GM19023 (cell line): Measurements from ENCODE around the gene MYO5B.

Experiments used
- ATAC-seq: cut with Tn5 transposase; IDR thresholded peaks from one replicate; pipeline ENCODE4 v1.9.1; 2021; ENCODE audit warnings: mild to moderate bottlenecking, moderate library complexity; ENCODE audit not compliant: unreplicated experiment

The MYO5B gene

DNA sequence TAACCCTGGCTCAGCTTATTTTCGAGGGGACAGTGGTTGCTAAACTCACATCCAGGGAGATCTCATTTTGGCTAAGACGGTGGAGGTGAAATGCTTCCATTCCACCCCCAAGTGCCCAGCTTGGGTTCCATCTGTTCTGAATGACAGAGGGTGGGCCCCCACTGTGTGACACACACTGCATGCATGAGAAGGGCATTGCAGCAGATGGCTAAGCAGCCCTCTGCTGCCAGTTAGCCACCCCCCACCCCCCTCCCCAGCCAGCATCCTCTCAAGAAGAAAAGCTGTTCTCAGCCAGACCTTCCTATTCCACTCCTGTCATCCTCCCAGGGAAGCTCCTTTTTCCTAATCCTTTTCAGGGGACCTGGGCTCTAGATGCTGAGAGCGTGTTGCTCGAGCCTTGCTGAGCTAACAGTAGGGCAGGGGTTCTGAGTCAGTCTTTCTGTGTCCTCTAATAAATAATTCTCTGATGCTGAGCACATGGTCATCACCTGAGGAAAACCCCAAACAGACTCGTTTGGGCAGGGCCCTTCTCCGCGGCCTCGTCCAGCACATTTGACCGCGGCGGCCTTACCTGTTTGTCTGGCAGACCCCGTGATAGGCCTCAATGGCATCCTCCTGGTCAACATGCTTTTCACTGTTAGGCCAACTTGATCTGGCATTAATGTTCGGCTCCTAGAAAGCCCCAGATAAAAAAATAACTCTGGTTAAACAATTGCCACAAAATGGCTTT, 332.1 kb downstream of the MYO5B start:
- no peak for ATAC-seq

DNA sequence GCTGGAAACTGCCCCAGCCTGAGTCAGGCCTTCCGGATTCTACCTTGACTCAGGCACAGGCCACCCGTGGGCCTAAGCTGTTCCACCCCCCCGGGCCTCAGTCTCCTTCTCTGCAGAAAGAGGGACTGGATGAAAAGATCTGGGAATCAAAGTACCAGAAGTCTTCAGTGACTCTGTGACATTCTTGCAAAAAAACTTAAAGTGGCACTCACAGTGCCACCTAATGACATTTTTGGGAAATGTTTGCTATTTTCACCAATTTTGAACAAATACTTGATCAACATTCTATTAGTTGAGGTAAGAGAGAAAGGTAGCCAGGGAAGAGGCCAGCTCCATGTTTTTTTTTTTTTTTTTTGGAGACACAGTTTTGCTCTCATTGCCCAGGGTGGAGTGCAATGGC, 333.3 kb downstream of the MYO5B start:
- ATAC-seq: no peak

DNA sequence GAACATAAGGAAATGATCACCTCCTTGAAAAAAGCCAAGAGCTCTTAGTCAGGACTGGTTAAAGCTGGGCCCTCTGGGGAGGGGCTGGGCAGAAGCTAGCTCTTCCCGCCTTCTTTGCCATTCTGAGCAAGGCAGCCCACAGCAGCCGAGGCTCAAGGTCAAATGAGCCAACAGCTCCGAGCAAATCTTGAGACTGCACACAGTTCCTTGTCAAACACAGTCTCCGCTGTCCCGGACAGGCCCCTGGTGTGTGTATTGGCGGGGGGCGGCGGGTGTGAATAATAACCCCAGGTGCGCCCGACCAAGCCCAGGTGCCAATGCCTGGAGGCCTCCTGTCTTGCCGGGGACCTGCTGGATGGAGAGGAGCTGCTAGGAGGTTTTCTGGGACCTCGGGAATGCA, 335.2 kb downstream of the MYO5B start:
- ATAC-seq: no peak

DNA sequence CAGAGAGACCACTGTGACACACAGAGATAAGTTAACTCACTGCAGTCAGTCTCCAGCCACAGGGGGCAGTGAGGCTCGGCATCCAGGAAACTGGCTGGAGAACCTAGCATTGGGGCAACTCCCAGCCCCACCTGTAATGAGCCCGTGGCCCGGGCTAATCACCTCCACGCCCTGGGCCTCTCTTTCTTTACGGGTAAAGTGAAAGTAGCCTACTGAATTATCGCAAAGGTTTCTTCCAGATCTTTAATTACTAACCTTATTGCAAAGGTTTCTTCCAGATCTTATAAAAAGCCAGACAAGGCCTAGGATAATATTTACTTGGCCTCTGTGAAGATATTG, 336.0 kb downstream of the MYO5B start:
- no peak for ATAC-seq

DNA sequence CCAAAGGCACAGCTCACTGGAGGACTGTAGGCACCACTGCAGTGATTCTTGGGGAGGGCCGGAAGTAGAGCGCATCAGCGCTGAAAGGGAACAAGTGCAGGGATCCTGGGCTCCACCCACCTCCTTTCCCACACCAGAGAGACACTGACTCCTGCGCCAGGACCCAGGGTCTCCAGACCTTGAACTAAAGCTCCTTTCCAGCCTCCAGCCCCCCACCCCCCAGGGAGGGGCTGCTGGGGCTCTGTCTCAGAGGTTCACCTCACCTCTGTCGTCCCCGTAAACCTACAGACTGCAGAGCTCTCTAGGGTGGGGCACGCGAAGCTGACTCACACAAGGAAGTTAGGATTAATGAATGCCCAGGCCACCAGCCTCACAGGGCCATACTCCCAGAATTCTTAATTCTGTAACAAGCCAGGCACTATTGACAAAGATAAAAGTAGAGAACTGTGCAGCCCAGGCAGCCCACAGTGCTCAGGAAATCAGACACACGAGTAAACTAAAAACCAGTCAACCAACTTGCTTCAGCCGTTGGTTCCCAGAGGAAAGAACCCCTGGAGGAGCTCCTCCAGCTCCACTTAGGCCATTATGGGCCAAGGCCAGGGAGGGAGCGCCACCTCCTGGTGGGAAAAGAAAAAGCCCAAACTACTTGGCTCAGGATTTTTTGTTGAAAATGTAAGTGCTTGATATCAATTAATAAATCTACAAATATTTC, 336.5 kb downstream of the MYO5B start:
- ATAC-seq: no peak

DNA sequence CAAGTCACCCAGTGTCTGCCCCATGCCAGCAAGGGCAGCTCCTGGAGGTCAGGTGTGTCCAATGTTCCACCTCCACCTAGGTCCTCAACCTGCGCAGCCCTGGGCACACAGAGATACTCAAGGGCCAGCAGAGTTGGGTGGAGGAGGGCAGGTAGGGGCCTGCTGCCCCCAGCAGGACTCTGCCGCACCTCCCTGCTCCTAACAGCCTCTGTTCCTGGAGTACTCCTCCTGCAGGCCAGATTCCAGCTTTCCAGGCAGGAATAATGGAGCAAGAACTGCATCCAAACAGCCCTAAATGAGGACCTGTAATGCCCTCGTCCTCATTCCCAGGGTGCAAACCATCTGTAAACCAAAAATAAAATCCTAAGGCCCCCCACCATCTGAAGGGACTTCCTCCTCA, 337.2 kb downstream of the MYO5B start:
- no peak for ATAC-seq

DNA sequence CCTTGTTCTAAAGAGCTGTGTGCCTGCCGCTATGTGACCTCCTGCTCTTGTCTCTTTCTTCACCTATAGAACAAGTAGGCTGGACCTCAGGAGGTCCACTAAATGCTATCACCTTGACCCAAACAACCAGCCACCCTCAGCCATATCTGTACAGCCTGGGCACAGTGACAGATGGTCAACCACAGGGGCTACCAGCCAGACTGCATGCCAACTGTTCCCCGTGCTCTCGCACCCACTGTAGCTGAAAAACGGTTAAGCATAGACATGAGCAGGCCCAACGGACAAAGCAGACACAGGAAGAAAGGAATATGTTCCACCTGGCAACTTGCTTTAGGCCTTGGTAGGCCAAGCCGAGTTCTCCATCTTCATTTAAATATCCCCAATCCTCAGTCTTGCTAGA, 338.5 kb downstream of the MYO5B start:
- no peak for ATAC-seq

DNA sequence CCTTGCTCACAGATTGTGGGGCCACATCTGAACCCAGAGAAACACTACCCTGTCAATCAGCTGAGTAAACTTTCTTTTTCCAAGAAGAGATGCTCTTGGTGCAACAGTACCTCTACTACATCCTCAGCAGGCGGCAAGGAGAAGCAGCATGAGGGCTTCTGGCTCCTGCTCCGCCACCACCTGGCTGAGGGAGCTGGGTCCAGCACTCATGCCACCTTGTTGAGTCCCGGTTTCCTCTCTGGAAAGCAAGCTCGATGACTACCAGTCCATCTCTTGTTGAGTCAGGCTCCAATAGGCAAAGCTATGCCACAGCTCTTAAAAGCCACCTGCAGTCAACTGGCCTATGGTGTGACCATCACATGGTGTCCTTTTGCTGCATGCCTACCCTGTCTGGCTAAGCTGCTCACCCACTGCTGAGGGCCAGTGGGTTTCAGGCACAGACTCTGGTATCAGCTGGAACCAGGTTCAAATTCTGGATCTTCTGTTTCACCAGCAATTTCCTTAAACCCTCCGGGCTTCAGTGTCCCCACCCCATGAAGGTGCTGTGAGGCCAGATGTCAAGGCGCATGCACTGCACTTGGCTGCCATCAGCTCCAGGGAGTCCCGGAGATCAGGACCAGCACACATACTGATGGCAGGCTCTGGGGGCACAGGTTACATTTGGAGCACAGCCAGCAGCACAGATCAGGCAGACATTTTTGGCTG, 339.1 kb downstream of the MYO5B start:
- no peak for ATAC-seq

DNA sequence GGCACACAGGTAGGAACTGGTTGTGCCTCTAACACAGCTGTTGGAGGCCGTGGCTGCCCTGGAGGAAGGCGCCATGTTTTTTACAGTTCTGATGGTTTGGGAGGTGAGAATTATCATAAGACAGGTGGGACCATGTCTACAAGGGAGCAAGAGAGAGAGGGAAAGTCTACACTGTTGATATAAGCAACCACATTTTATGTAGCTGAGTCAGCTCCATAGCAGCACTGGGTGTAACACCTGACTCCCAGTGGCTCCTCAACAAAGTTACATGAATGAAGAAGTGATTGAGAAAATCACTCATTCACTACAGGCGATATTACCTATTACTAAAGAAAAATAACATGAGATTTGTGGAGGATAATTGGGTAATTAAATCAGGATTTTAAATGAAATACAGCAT, 340.3 kb downstream of the MYO5B start:
- ATAC-seq: no peak

DNA sequence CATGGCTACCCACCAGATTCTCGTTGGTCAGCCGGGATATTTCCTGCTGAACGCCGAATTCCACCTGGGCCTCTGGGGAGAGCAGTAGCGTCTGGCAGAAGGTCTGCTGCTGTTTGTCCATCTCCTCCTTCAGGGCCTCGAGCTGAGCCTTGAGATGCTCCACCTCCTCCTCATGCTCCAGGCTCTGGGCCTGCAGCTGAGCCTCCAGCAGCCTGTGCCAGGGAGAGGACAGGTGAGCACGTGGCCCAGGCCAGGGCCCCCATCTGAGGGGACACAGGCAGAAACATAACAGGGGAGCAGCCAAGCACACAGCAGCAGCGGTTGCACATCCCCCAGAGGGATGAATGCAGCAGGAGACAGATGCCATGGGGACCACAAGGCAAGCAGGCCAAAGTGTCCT, 341.5 kb downstream of the MYO5B start:
- ATAC-seq: no peak

DNA sequence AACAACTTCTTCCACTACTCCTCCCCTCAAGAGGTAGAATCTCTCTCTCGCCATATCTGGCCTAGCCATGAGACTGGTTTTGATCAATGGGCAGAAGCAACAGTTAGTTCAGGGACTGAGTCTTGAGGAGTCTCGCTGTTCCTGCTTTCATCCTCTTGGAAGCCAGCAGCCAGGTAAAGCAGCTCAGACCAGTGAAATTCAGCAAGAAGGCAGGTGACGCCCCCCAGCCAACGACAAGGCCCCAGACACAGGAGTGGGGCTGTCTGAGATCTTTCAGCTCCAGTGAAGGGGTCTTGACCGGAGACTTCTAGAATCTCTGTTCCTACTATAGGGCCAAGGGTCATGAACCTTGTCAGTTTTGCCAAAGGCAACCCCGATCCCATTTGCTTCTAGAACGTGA, 341.9 kb downstream of the MYO5B start:
- ATAC-seq: no peak

DNA sequence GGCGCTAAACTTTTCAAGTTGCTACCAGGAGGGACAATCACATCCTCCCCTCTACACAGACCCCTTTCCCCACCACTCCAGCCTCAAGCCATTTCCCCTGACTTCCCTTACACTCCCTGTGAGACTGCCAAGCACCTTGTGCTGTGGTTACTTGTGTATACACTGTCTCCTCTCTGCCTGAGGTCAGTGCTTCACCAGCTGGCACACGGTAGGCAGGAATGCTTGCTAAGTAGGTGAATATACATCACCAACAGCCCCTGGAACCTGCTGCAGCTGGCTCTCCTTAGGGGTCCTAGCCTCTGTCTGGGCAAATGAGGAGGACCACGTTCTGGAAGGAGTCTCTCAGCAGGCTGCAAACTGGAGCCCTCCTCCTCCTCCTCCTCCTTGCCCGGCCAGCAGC, 343.3 kb downstream of the MYO5B start:
- no peak for ATAC-seq

DNA sequence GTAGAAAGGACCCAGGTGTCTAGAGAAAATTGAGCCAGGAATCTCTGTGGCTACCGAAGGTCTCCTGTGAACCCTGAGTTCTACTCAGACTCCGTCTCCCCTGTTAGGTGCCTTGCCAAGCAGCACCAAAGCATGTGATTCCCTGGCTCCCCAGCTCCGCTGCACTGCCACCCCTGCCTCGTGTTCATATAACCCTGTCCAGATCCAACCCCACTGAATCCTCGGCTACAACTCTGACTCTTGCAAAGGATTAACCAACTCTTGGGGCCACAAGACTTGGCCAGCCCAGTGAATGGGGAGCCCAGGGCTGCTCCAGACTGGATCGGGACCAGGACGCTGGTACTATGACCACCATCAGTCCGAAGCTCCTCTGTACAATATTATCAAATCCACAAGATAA, 344.3 kb downstream of the MYO5B start:
- no peak for ATAC-seq

DNA sequence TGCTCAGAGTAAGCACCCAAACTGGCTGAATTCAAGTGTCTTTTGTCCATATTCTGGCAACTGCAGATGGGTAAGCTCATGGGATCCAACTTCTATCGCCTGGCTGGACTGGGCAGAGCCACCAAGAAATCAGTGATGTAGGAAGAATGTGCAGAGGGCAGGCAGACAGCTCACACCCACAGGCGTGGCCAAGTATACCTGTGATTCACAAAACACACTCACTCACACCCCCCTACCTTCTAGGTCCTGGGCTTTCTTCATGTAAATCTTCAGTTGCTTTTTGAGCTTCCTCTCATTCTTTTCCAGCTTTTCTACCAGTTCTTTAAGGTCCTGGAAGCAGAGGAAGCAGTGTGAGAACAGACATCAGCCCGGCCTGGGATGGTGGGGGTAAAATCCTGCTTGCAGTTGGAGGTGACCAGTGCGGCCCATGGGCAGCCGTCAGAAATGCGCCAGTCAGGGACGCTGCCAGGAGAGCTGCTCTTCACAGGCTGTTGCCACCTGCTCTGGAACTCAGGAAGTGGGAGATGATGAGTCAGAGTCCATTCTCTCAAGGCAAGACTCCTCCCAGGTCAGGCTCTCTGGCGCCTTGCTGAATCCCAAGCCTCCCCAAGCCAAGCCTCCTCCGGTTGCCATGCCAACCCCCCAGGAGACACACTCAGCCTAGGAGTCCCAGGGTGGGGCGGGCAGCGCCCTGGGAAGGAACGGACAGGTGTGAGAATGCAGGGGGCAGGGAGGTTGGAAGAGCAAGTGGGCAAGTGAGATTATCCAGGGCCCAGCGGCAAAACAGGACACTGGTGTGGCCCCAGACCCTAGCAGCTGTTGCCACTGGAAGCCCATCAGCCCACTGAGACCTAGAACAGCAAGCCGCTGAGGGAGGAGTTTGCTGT, 345.4 kb downstream of the MYO5B start:
- ATAC-seq: no peak

DNA sequence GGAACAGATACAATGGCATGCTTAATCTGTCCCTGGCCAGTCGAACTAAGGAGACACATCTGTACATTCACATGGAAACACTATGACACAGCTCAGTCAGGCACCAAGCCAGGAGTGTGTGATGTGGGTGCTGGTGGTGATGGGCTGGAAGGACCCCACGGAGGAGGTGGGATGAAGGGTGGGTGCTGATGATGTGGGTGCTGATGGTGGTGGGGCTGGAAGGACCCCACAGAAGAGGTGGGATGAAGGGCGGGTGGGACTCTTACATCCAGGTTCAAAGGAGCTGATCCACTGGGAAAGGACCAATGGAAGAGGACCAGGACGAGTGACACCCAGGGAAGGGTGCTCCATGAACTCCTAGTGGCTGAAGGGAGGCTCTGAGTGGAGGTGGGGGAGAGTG, 346.8 kb downstream of the MYO5B start:
- ATAC-seq: no peak

DNA sequence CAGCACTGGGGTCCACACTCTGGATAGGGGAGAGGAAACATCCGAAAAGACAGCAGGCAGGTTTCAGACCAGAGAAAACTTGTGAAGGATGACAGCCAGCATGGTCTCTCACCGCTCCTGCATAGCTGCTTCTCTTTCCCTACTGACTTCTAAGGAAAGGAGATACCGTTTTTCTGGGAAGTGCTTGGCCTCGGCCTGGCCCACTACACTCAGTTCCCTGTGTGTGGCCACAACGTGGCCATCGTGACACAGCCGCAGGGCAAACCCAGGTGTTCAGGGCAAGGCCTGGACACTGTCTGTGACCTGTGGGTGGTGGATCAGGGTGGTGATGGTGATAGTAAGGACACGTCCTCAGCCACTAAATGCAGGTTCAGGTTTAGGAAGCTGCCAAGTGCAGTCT, 347.4 kb downstream of the MYO5B start:
- no peak for ATAC-seq

DNA sequence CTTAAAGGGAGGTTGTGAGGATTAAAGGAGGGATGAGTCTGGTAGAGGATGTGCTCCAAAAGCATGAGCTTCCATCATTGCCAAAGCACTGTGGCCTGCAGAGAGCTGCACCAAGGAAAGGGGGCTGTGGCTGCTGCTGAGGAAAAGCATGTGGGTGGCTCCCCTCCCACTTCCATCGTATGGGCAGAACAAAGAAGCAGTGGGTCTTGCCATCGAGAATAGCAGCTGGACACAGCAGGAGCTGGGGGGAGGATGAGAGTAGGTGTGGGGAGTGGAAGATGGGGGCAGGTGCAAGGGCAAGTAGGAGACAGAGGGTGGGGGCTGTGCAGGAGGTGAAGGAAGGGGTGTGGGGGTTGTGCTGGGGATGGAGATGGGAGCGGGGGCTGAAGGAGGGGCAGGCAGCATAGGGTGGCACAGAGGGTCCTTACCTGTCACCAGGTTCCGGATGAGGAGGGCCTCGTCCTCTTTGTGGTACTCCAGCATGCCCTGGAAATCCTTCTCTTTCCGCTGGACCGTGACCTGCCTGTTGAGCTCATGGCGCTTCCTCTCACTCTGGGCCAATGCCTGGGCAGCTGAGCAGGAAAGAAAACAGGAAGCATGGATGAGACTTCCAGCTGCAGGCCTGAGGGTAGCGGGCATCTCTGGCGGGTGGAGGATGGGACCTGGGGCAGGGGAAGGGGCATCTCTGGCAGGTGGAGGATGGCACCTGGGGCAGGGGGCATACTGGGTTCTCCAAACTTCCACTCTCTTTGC, 348.1 kb downstream of the MYO5B start:
- ATAC-seq: no peak

DNA sequence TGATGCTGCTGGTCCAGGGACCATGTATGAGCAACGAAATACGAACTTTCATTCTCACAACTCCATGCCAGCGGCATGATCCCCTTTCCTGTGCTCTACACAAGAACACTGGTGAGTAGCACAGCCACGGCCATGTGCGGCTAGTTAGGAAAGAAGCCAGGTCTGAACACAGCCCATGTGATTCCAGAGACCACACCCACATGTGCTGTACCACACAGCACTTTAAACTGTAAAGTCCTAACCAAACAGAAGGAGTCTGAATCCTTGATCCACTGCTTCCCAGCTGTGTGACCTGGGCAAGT, 348.6 kb downstream of the MYO5B start:
- ATAC-seq: no peak

DNA sequence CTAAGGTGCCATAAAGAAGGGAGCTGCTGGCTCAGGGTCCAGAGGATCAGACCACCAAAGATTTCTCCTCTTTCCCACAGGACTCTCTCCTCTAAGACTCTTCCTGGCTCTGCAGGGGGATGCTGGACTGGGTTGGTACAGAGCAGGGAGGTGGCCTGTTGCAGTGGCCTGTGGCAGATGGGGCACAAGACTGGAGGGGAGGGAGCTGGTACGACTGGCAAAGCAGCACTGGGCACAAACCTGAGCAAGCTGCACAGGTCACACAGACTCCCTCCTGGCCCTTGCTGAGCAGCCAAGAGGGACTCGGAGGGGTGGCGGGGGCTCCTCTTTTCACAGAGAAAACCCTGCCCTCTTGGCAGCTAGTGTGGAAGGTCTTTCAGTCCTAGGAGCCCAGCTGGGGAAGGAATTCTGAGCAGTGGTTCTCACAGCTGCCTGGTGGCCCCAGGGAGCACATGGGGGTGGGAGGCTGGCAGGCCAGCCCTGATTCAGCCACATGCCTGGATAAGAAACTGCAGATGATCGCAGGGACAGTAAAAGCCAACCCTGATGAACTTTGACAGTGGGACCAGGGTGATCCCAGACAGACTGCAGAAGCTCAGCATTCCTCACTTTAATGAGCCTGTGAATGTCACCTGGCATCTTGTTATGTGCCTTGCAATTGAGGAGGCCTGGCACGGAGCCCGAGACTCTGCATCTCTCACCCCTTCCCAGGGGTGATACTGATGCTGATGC, 349.2 kb downstream of the MYO5B start:
- no peak for ATAC-seq

DNA sequence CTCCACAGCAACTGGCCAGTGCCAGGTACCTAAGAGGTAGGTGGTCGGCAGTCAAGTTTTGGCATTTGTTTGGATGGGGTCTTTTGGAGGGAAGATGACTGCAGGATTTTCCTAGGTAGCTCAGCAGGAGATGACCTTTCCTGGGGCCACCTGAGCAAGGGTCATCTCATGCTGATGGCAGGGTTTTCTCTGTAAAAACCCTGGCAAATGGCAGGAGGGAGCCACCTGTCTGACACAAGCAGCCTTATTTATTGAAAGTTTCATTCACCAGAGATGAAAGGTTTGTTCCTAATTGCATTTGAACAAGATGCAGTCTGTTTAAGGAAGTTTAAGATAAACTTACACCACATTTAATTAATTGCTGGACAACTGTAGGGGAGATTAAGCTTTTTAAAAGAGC, 350.0 kb downstream of the MYO5B start:
- no peak for ATAC-seq
